Medulla oblongata (tissue), 1 donor: ENCODE measurements around the gene XIST.
"Not testable (repeated sequence)": the region's sequence is repeated elsewhere in the genome, so short reads cannot be mapped to it uniquely, and the experiment has no call there.

Source experiments
- DNase-seq: peaks from one replicate; pipeline ENCODE4 v3.0.0-alpha.2; 2015; ENCODE audit errors: extremely low spot score

Gene XIST

GRCh38 chrX:73804109-73804508 is 48.4 kb downstream of the XIST start:
- not testable (repeated sequence) for DNase-seq

GRCh38 chrX:73799888-73800287 is 52.6 kb downstream of the XIST start:
- no peak for DNase-seq

DNA sequence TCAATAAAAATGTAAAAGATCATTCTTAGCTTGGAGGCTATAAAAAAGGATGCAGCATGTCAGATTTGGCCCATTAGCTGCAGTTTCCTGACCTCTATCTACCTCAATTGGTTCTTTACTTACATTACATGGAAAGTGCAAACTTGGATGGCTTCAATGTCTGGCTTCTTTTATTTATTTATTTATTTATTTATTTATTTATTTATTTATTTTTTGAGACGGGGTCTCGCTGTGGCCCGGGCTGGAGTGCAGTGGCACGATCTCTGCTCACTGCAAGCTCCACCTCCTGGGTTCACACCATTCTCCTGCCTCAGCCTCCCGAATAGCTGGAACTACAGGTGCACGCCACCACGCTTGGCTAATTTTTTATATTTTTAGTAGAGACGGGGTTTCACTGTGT is 60.0 kb downstream of the XIST start:
- DNase-seq, result not testable (repeated sequence)

GRCh38 chrX:73785493-73785892 is 67.0 kb downstream of the XIST start:
- DNase-seq, result no peak
